ENCODE measurements around the gene S100A5. TPM values are rescaled to one million over a fixed set of nuclear protein-coding genes. Genes with fewer than 3 reads are reported as not detected.

Gene S100A5
- total and polyA plus RNA-seq, 9 of the 15 experiments (the other 6 are each of a cell fraction or from before 2014, with no cell fraction given), result 0.56 to 1.4 (median 0.64) TPM; not detected in 5

GRCh38 chr1:153494976-153495535 is 45.7 kb downstream of the S100A5 start (continued):
- peak; percentile 36 for TF ChIP-seq CTCFL (IDR thresholded peaks at IDR 0.05; ENCODE audit: borderline replicate concordance, insufficient read depth, low read depth, low read length, poor library complexity, severe bottlenecking)
- no peak for TF ChIP-seq HNRNPL (IDR thresholded peaks at IDR 0.05; ENCODE audit: low read depth, low read length)
- peak; percentile 25; the same call in 1 of the 2 replicates for TF ChIP-seq JUN (IDR thresholded peaks at IDR 0.05; ENCODE audit: borderline replicate concordance, low read depth, low read length)
- no peak for TF ChIP-seq JUN (CRISPR knock-in tag; IDR thresholded peaks at IDR 0.05; ENCODE audit: borderline replicate concordance)
- TF ChIP-seq MLLT1 (IDR thresholded peaks at IDR 0.05), result 0 out of 4 replicates have a peak, but pooled peaks of 1 of the 2 experiments have one; percentile 33
- peak; percentile 48; the same call in 1 of the 2 replicates for TF ChIP-seq THRB (CRISPR knock-in tag; conservative IDR thresholded peaks at IDR 0.05)
- peak; percentile 32; the same call in 1 of the 2 replicates for TF ChIP-seq GATAD2A (IDR thresholded peaks at IDR 0.05)
- peak; percentile 73; the same call in 1 of the 2 replicates for TF ChIP-seq RB1 (IDR thresholded peaks at IDR 0.05; ENCODE audit: low read depth)
- no peak for TF ChIP-seq ZNF318 (IDR thresholded peaks at IDR 0.05; ENCODE audit: borderline replicate concordance in 1 of 2, low read depth in 1 of 2)
- peak; percentile 96 for TF ChIP-seq ARID2 (IDR thresholded peaks at IDR 0.05)

Data from K562 (cell line).